Muscle of leg (tissue), 11 donors: ENCODE measurements around the gene NOP14. TPM values are rescaled to one million over a fixed set of nuclear protein-coding genes. Genes with fewer than 3 reads are reported as not detected.
"Not testable (repeated sequence)": the region's sequence is repeated elsewhere in the genome, so short reads cannot be mapped to it uniquely, and the experiment has no call there.

Experiments
- DNase-seq: peaks from one replicate; pipeline ENCODE4 v3.0.0; 2013
- H3K27ac ChIP-seq: one replicate; pipeline ENCODE4 v1.5.1; 2013; ENCODE audit warnings: mild to moderate bottlenecking, low read length, control low read depth
- H3K27me3 ChIP-seq: one replicate; pipeline ENCODE4 v1.6.1; 2013; ENCODE audit warnings: low read length; ENCODE audit not compliant: control insufficient read depth, insufficient read depth
- H3K36me3 ChIP-seq: one replicate; pipeline ENCODE4 v1.6.1; 2013; ENCODE audit warnings: low read length; ENCODE audit not compliant: control insufficient read depth, insufficient read depth
- H3K4me1 ChIP-seq: one replicate; pipeline ENCODE4 v1.6.1; 2013; ENCODE audit warnings: low read length; ENCODE audit not compliant: control insufficient read depth, insufficient read depth
- H3K4me3 ChIP-seq: one replicate; pipeline ENCODE4 v1.5.1; 2013; ENCODE audit warnings: low read length, control low read depth
- H3K9me3 ChIP-seq: replicated peaks from 2 replicates; pipeline ENCODE4 v1.6.1; 2013; ENCODE audit warnings: low read depth, low read length; ENCODE audit not compliant: control insufficient read depth
- WGBS: methylation state at CpG from one replicate; pipeline ENCODE4 v1.1.5; 2013; ENCODE audit warnings: missing lambda C conversion rate; ENCODE audit not compliant: insufficient coverage; 5-methylcytosine and 5-hydroxymethylcytosine counted together
- polyA plus RNA-seq, 8 donors: library from polyadenylated mRNA; unstranded; fragments of 120-200 nt; gene quantifications; one replicate each; pipeline versions ENCODE4 v1.2.1 to v1.2.3, GENCODE V29; 2013; ENCODE audit warnings: inconsistent platforms in 1 of 8, low replicate concordance in 1 of 8; ENCODE audit not compliant: insufficient read length in 8 of 8, insufficient read depth in 1 of 8
- total RNA-seq: library from RNA; stranded (reverse); fragments of 120-200 nt; gene quantifications from one replicate; pipeline ENCODE4 v1.2.4, GENCODE V29; 2013

The NOP14 gene
- total and polyA plus RNA-seq, 9 donors: 12.1 to 27.6 (median 25.0) TPM

- no peak for DNase-seq
- no peaks in the 10 kb centered on the region for H3K27me3 ChIP-seq
- no peak overlapping the region for H3K27ac ChIP-seq
- H3K4me3 ChIP-seq: no peak overlapping the region
- H3K36me3 ChIP-seq: peaks cover 95% of the 10 kb centered on the region
- no peaks in the 10 kb centered on the region for H3K9me3 ChIP-seq
- no peaks in the 10 kb centered on the region for H3K4me1 ChIP-seq
- 76% methylated on average over 24 of the region's 31 CpGs for WGBS
Observed at GRCh38 chr4:2942532-2943363, 20.5 kb downstream of the NOP14 start.

- 80% methylated on average over 21 of the region's 21 CpGs for WGBS
- Histone ChIP-seq H3K4me3 (no peak overlapping the region), H3K4me1 (peaks cover 2% of the 10 kb centered on the region), H3K9me3 (no peaks in the 10 kb centered on the region), H3K27ac (no peak overlapping the region), H3K27me3 (no peaks in the 10 kb centered on the region), H3K36me3 (peaks cover 95% of the 10 kb centered on the region)
- DNase-seq: no peak
Observed at GRCh38 chr4:2942037-2942531, 21.1 kb downstream of the NOP14 start.

GRCh38 chr4:2941138-2942036 is 21.8 kb downstream of the NOP14 start:
- no peak for DNase-seq
- H3K4me3 ChIP-seq: no peak overlapping the region
- no peak overlapping the region for H3K27ac ChIP-seq
- peaks cover 94% of the 10 kb centered on the region for H3K36me3 ChIP-seq
- H3K9me3 ChIP-seq: no peaks in the 10 kb centered on the region
- H3K4me1 ChIP-seq: peaks cover 9% of the 10 kb centered on the region
- no peaks in the 10 kb centered on the region for H3K27me3 ChIP-seq
- WGBS: 85% methylated on average over 23 of the region's 24 CpGs

GRCh38 chr4:2940267-2941137 is 22.7 kb downstream of the NOP14 start:
- H3K4me3 ChIP-seq: no peak overlapping the region
- H3K9me3 ChIP-seq: no peaks in the 10 kb centered on the region
- H3K27ac ChIP-seq: no peak overlapping the region
- H3K27me3 ChIP-seq: no peaks in the 10 kb centered on the region
- peaks cover 91% of the 10 kb centered on the region for H3K36me3 ChIP-seq
- WGBS: 88% methylated on average over 29 of the region's 29 CpGs
- no peak for DNase-seq
- peaks cover 18% of the 10 kb centered on the region for H3K4me1 ChIP-seq

GRCh38 chr4:2939383-2940243 is 23.6 kb downstream of the NOP14 start:
- no peaks in the 10 kb centered on the region for H3K9me3 ChIP-seq
- 84% methylated on average over 27 of the region's 30 CpGs for WGBS
- peaks cover 22% of the 10 kb centered on the region for H3K4me1 ChIP-seq
- H3K4me3 ChIP-seq: no peak overlapping the region
- no peak overlapping the region for H3K27ac ChIP-seq
- DNase-seq: no peak
- no peaks in the 10 kb centered on the region for H3K27me3 ChIP-seq
- peaks cover 82% of the 10 kb centered on the region for H3K36me3 ChIP-seq

GRCh38 chr4:2938906-2939305 is 24.3 kb downstream of the NOP14 start:
- H3K36me3 ChIP-seq: peaks cover 77% of the 10 kb centered on the region
- peaks cover 23% of the 10 kb centered on the region for H3K4me1 ChIP-seq
- no peaks in the 10 kb centered on the region for H3K27me3 ChIP-seq
- H3K9me3 ChIP-seq: no peaks in the 10 kb centered on the region
- H3K4me3 ChIP-seq: no peak overlapping the region
- DNase-seq: no peak
- no peak overlapping the region for H3K27ac ChIP-seq
- WGBS: 85% methylated on average over 12 of the region's 14 CpGs

GRCh38 chr4:2938411-2938810 is 24.8 kb downstream of the NOP14 start:
- not testable (repeated sequence) for DNase-seq, H3K27ac ChIP-seq
- WGBS: 84% methylated on average over 6 of the region's 10 CpGs

GRCh38 chr4:2937986-2938385 is 25.2 kb downstream of the NOP14 start:
- Histone ChIP-seq H3K27ac (no peak overlapping the region), H3K4me1 (peaks cover 32% of the 10 kb centered on the region), H3K9me3 (no peaks in the 10 kb centered on the region), H3K36me3 (peaks cover 67% of the 10 kb centered on the region), H3K27me3 (no peaks in the 10 kb centered on the region), H3K4me3 (no peak overlapping the region)
- 66% methylated on average over 4 of the region's 12 CpGs for WGBS
- DNase-seq: no peak

More at GRCh38 chr4:2938411-2938810, 24.8 kb downstream of the NOP14 start:
- H3K4me3 ChIP-seq, H3K9me3 ChIP-seq, H3K27me3 ChIP-seq: not testable (repeated sequence)
- Histone ChIP-seq H3K36me3 (peaks cover 72% of the 10 kb centered on the region), H3K4me1 (peaks cover 28% of the 10 kb centered on the region)
